ENCODE results near the gene FAM131C.
"Not testable (repeated sequence)": the region's sequence is repeated elsewhere in the genome, so short reads cannot be mapped to it uniquely, and the experiment has no call there.

FAM131C gene

DNA sequence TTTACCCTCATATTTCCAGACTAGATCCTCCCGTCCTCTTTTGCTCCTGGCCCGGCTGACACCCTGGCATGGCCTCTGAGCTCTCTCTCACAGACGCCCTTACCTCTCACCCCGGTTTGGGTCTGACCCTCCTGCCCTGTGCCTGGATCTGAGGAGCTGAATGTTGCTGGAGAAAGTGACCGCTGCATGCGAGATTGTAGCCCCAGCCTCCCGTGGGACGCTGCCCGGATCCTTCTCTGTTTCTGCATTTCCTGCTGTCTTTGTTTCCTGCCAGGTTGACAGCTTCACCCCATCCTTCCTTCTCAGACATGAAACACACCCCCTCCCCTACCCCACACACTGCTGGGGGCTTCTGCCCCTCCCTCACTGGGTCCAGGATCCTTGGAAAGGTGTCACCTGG is 9.5 kb downstream of the FAM131C start:
- Mint-ChIP-seq H3K27me3 (peaks cover 10% of the 10 kb centered on the region), H3K9me3 (no peaks in the 10 kb centered on the region), H3K36me3 (ENCODE audit: low read depth) (no peaks in the 10 kb centered on the region), H3K27ac (no peak overlapping the region), H3K4me3 (no peak overlapping the region), H3K4me1 (no peaks in the 10 kb centered on the region)
- no peak for DNase-seq
- no peak for ATAC-seq

GRCh38 chr1:16063226-16063829 is 10.1 kb downstream of the FAM131C start:
- H3K36me3 Mint-ChIP-seq (ENCODE audit: low read depth): no peaks in the 10 kb centered on the region
- H3K4me3 Mint-ChIP-seq: no peak overlapping the region
- H3K27me3 Mint-ChIP-seq: peaks cover 10% of the 10 kb centered on the region
- ATAC-seq (no peak), DNase-seq (no peak)
- H3K27ac Mint-ChIP-seq: no peak overlapping the region
- no peaks in the 10 kb centered on the region for H3K4me1 Mint-ChIP-seq
- no peaks in the 10 kb centered on the region for H3K9me3 Mint-ChIP-seq

- H3K4me3 Mint-ChIP-seq, DNase-seq: not testable (repeated sequence)
These were observed 10.8 kb downstream of the FAM131C start for GRCh38 chr1:16062687-16063075.

GRCh38 chr1:16061989-16062686 is 11.3 kb downstream of the FAM131C start:
- H3K9me3 Mint-ChIP-seq; H3K27me3 Mint-ChIP-seq; H3K4me1 Mint-ChIP-seq; ATAC-seq; H3K4me3 Mint-ChIP-seq; H3K27ac Mint-ChIP-seq; H3K36me3 Mint-ChIP-seq (ENCODE audit: low read depth); DNase-seq: not testable (repeated sequence)

More at GRCh38 chr1:16062687-16063075, 10.8 kb downstream of the FAM131C start:
- ATAC-seq; H3K4me1 Mint-ChIP-seq; H3K9me3 Mint-ChIP-seq; H3K27ac Mint-ChIP-seq; H3K36me3 Mint-ChIP-seq (ENCODE audit: low read depth); H3K27me3 Mint-ChIP-seq: not testable (repeated sequence)

- Mint-ChIP-seq H3K27me3 (peaks cover 10% of the 10 kb centered on the region), H3K27ac (no peak overlapping the region), H3K4me3 (no peak overlapping the region), H3K4me1 (no peaks in the 10 kb centered on the region), H3K9me3 (no peaks in the 10 kb centered on the region), H3K36me3 (ENCODE audit: low read depth) (no peaks in the 10 kb centered on the region)
- no peak for DNase-seq
- ATAC-seq: no peak
These were observed 12.2 kb downstream of the FAM131C start for GRCh38 chr1:16061266-16061665.

- not testable (repeated sequence) for H3K4me3 Mint-ChIP-seq, ATAC-seq
These were observed 14.9 kb downstream of the FAM131C start for GRCh38 chr1:16058394-16059120.

GRCh38 chr1:16057314-16057915 is 16.0 kb downstream of the FAM131C start:
- H3K27ac Mint-ChIP-seq; H3K27me3 Mint-ChIP-seq; H3K36me3 Mint-ChIP-seq (ENCODE audit: low read depth); H3K4me3 Mint-ChIP-seq; ATAC-seq; DNase-seq; H3K4me1 Mint-ChIP-seq; H3K9me3 Mint-ChIP-seq: not testable (repeated sequence)

More at GRCh38 chr1:16058394-16059120, 14.9 kb downstream of the FAM131C start:
- H3K4me1 Mint-ChIP-seq; DNase-seq; H3K9me3 Mint-ChIP-seq; H3K36me3 Mint-ChIP-seq (ENCODE audit: low read depth); H3K27ac Mint-ChIP-seq; H3K27me3 Mint-ChIP-seq: not testable (repeated sequence)

DNA sequence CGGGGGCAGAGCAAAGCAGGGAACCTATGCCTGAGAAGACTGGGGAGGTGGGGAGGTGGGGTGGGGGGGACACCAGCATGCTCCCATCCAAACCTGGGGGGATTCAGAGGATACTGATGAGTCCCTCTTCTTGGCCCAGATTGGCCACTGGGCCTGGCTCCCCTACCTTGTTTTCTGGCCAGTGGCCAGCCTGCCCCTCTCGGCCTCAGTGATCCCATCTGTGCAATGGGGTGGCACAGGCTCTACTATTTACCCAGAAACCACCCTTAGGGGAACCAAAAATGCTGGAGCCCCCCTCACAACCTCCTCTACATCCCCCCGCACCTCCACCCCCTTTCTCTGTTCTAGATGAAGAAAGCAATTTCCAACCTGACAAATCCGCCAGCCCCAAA is 16.9 kb downstream of the FAM131C start:
- H3K36me3 Mint-ChIP-seq (ENCODE audit: low read depth); H3K4me3 Mint-ChIP-seq; H3K27ac Mint-ChIP-seq; H3K9me3 Mint-ChIP-seq; ATAC-seq; DNase-seq; H3K27me3 Mint-ChIP-seq; H3K4me1 Mint-ChIP-seq: not testable (repeated sequence)

DNA sequence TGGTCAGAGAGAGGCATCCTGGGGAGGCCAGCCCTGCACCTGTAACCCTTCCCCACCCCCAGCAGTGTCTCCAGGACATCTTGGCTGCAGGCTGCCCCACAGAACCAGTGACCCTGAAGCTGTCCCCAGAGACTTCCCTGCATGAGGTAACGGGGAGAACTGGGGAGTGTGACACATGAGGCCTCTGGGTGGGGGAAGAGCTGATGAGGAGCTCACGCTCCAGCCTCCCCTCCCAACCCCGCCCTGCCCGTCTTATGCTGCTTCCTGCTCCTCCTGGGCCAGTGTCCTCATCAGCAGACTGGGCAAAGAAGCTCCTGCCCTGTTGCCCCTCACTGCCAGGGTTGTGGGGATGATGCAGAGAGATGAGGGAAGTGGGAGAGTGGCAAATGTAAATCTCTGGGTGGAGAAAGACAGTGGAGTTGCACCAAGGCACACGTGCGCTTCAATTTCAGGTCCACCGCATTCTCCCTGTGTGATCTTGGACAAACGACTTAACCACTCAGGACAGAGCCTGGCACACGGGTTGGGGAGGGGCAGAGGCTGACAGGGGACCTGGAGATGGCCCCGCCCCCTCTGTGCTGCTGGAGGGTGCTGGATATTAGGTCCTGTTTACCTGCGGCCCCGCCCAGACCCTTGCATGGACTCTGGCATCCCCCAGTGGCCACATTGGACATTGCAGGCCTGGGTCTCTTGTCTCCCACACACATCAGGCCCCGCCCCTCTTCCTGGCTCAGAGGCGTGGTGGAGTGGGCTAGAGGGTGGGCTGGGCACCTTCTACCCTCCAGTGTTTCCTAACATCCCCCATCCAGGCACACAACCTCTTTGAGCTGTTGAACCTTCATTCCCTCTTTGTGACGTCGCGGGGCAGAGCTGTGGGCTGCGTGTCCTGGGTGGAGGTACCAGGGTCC is 17.6 kb downstream of the FAM131C start:
- peak; percentile 73 for DNase-seq
- H3K4me3 Mint-ChIP-seq: no peak overlapping the region
- H3K27me3 Mint-ChIP-seq: peaks cover 1% of the 10 kb centered on the region
- ATAC-seq: peak; percentile 80
- no peaks in the 10 kb centered on the region for H3K4me1 Mint-ChIP-seq
- no peaks in the 10 kb centered on the region for H3K9me3 Mint-ChIP-seq
- H3K36me3 Mint-ChIP-seq (ENCODE audit: low read depth): no peaks in the 10 kb centered on the region
- H3K27ac Mint-ChIP-seq: no peak overlapping the region

- ATAC-seq (no peak), DNase-seq (no peak)
- Mint-ChIP-seq H3K27me3 (no peaks in the 10 kb centered on the region), H3K36me3 (ENCODE audit: low read depth) (no peaks in the 10 kb centered on the region), H3K9me3 (no peaks in the 10 kb centered on the region), H3K4me1 (no peaks in the 10 kb centered on the region), H3K4me3 (no peak overlapping the region), H3K27ac (no peak overlapping the region)
These were observed 18.6 kb downstream of the FAM131C start for GRCh38 chr1:16054598-16055540.

DNA sequence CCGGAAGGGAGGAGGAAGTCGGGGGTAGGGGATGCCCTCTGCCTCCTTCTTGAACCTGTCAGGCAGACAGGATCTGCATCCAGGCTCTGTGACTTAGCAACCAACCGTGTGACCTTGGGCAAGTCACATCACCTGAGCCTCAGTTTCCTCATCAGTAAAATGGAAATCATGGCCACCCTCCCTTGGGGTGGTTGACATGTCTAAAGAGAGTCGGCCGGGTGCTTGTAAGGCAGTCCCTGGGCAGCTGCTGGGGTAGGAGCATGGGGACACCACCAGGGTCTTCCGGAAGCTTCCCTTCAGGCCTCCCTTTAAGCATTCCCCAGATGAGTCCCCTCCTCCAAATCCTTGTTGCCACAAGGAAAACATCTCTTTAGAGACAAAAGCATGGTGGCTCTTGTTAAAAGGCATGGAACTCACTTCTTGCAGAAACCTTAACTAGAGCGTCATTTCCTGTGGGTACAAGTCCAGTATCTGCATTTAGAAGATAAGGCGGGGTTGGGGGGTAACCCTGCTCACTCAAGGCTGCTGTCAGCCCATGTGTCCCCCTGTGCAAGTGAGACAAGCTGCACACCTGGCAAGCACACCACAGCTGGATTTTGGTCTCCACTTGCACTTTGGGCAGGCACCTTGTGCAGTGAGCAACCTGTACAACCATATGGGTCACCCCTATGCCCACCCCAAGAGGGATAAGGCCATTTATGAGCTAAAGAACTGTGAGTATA is 19.5 kb downstream of the FAM131C start:
- H3K4me1 Mint-ChIP-seq: no peaks in the 10 kb centered on the region
- H3K27ac Mint-ChIP-seq: no peak overlapping the region
- H3K9me3 Mint-ChIP-seq: no peaks in the 10 kb centered on the region
- peaks cover 3% of the 10 kb centered on the region for H3K27me3 Mint-ChIP-seq
- H3K4me3 Mint-ChIP-seq: no peak overlapping the region
- DNase-seq (no peak), ATAC-seq (no peak)
- no peaks in the 10 kb centered on the region for H3K36me3 Mint-ChIP-seq (ENCODE audit: low read depth)

GRCh38 chr1:16051949-16052348 is 21.5 kb downstream of the FAM131C start:
- not testable (repeated sequence) for DNase-seq; ATAC-seq; H3K4me3 Mint-ChIP-seq; H3K9me3 Mint-ChIP-seq; H3K27ac Mint-ChIP-seq; H3K4me1 Mint-ChIP-seq; H3K36me3 Mint-ChIP-seq (ENCODE audit: low read depth); H3K27me3 Mint-ChIP-seq

DNA sequence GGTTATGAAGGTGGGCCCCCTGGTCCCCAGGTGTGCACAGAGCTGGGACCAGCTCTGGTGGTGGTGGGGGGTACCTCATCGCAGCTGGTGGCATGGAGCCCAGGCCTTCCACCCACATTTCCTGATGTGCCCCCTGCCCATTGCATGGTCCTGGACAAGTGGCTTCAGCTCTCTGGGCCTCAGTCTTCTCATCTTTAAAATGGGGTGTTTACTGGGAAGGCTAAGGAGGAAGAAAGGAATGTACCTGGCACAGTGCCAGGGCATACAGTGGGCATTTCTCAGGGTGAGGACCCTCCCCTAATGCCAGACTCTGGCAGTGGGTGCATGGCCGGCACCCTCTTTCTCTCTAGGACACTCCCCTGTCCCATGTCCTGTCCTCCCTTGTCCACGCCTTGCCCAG is 22.4 kb downstream of the FAM131C start:
- Mint-ChIP-seq H3K4me1 (no peaks in the 10 kb centered on the region), H3K27me3 (peaks cover 3% of the 10 kb centered on the region), H3K27ac (no peak overlapping the region), H3K36me3 (ENCODE audit: low read depth) (no peaks in the 10 kb centered on the region), H3K9me3 (no peaks in the 10 kb centered on the region), H3K4me3 (no peak overlapping the region)
- ATAC-seq (no peak), DNase-seq (no peak)
